NCI-H774 (cell line): ENCODE results near the gene FBXO47.
"Not testable (repeated sequence)": the region's sequence is repeated elsewhere in the genome, so short reads cannot be mapped to it uniquely, and the experiment has no call there.

ENCODE experiments used
- DNase-seq: peaks from one replicate; lab custom pipeline; 2025; lab: John Stamatoyannopoulos, UW

The FBXO47 gene

GRCh38 chr17:38922538-38923297 lies 44.5 kb downstream of the FBXO47 start:
- no peak for DNase-seq

- no peak for DNase-seq
These were observed 45.3 kb downstream of the FBXO47 start for GRCh38 chr17:38921756-38922411.

GRCh38 chr17:38920374-38921291 lies 46.6 kb downstream of the FBXO47 start:
- DNase-seq, result no peak

- DNase-seq, result no peak
These were observed 47.7 kb downstream of the FBXO47 start for GRCh38 chr17:38919316-38920078.

- no peak for DNase-seq
These were observed 48.3 kb downstream of the FBXO47 start for GRCh38 chr17:38918916-38919315.

GRCh38 chr17:38918129-38918913 lies 48.9 kb downstream of the FBXO47 start:
- DNase-seq, result no peak

GRCh38 chr17:38917259-38917658 lies 49.9 kb downstream of the FBXO47 start:
- DNase-seq, result no peak

- DNase-seq, result no peak
These were observed 50.4 kb downstream of the FBXO47 start for GRCh38 chr17:38916771-38917170.

- no peak for DNase-seq
These were observed 51.6 kb downstream of the FBXO47 start for GRCh38 chr17:38915639-38915995.

- DNase-seq, result no peak
These were observed 52.2 kb downstream of the FBXO47 start for GRCh38 chr17:38914741-38915638.

- no peak for DNase-seq
These were observed 54.9 kb downstream of the FBXO47 start for GRCh38 chr17:38912221-38912813.

- not testable (repeated sequence) for DNase-seq
These were observed 55.5 kb downstream of the FBXO47 start for GRCh38 chr17:38911731-38912081.

- no peak for DNase-seq
These were observed 56.0 kb downstream of the FBXO47 start for GRCh38 chr17:38911081-38911730.

GRCh38 chr17:38910325-38910724 lies 56.9 kb downstream of the FBXO47 start:
- no peak for DNase-seq

- no peak for DNase-seq
These were observed 58.5 kb downstream of the FBXO47 start for GRCh38 chr17:38908676-38909181.

GRCh38 chr17:38907930-38908675 lies 59.1 kb downstream of the FBXO47 start:
- DNase-seq, result no peak

- no peak for DNase-seq
These were observed 60.6 kb downstream of the FBXO47 start for GRCh38 chr17:38906460-38907228.
